ENCODE measurements around the gene TMEM198. TPM values are rescaled to one million over a fixed set of nuclear protein-coding genes. Genes with fewer than 3 reads are reported as not detected.

The TMEM198 gene
- total and polyA plus RNA-seq, 2 of the 4 experiments (the other 2 are of a cell fraction): 0.18 to 2.2 TPM

- Histone ChIP-seq H2BK15ac (ENCODE audit: low read depth, low read length) (no peak overlapping the region), H3K18ac (ENCODE audit: low read depth, low read length) (no peak overlapping the region), H3K9ac (ENCODE audit: low read depth, low read length) (no peak overlapping the region), H2AK5ac (ENCODE audit: low read depth, low read length) (peak overlapping the region; percentile 27; the same call in 1 of the 2 replicates), H4K20me1 (ENCODE audit: insufficient read depth, low read length) (no peaks in the 10 kb centered on the region; the same call in 1 of the 2 replicates), H2BK120ac (ENCODE audit: low read depth, low read length) (no peak overlapping the region), H3K14ac (replicated peaks; ENCODE audit: low read depth, low read length) (no peak overlapping the region), H3K36me3 (ENCODE audit: control insufficient read depth, insufficient read depth, low read length) (no peaks in the 10 kb centered on the region), H3K27ac (ENCODE audit: insufficient read depth, low read length) (no peak overlapping the region), H3K27me3 (ENCODE audit: control insufficient read depth, insufficient read depth, low read length) (peaks cover 41% of the 10 kb centered on the region), H3K4me2 (ENCODE audit: low read depth, low read length) (no peak overlapping the region), H4K8ac (ENCODE audit: low read depth in 2 of 2, low read length in 2 of 2) (no peak overlapping the region), H2AK9ac (replicated peaks; ENCODE audit: low read depth, low read length, poor library complexity) (no peak overlapping the region), H3K4ac (ENCODE audit: low read depth, low read length) (no peak overlapping the region), H2BK5ac (ENCODE audit: low read depth, low read length, poor library complexity, severe bottlenecking) (no peak overlapping the region), H2AFZ (replicated peaks; ENCODE audit: low read length, poor library complexity) (no peak overlapping the region), H3K56ac (ENCODE audit: extremely low read depth, insufficient read depth, low read length) (no peak overlapping the region), H3K23ac (ENCODE audit: low read depth, low read length) (no peak overlapping the region), H4K5ac (ENCODE audit: low read depth, low read length) (no peak overlapping the region), H3K4me3 (ENCODE audit: insufficient read depth, low read depth, low read length) (no peak overlapping the region), H3K4me1 (ENCODE audit: control insufficient read depth, insufficient read depth, low read length) (peaks cover 16% of the 10 kb centered on the region), H2BK20ac (ENCODE audit: low read depth, low read length) (no peak overlapping the region), H3K9me3 (ENCODE audit: control insufficient read depth, insufficient read depth, low read length) (no peaks in the 10 kb centered on the region), H3K9me1 (ENCODE audit: insufficient read depth, low read length) (no peaks in the 10 kb centered on the region), H3K79me1 (ENCODE audit: low read depth in 1 of 2, low read length in 2 of 2) (no peaks in the 10 kb centered on the region), H4K91ac (ENCODE audit: insufficient read depth, low read depth, low read length) (no peak overlapping the region)
- WGBS, 2 experiments (ENCODE audit: extremely low coverage in 2 of 2, insufficient read length in 1 of 2): 88% methylated on average over 5 of the region's 8 CpGs; no CpG with 5 or more reads in 1 of the 2 experiments
- BruUV-seq (replicated peaks): no TSS peak
- intact Hi-C loops (cut with micrococcal nuclease): loop anchor here (5.0 kb wide), 1 partner anchor 63 kb away; no protein-coding TSS in a partner anchor
- CTCF ChIA-PET: interaction anchor here (1.1 to 2.9 kb wide), 6 partner anchors 10 to 117 kb away, joined by 3 to 17 read pairs (median 10); a partner anchor contains a TSS
- no peak for TF ChIP-seq FOS (IDR thresholded peaks at IDR 0.05; ENCODE audit: low read depth, low read length)
- TF ChIP-seq CEBPB (IDR thresholded peaks at IDR 0.05; ENCODE audit: low read depth, low read length): no peak
- no peak for TF ChIP-seq RAD21 (IDR thresholded peaks at IDR 0.05; ENCODE audit: low read length)
- TF ChIP-seq, protein P1, sequence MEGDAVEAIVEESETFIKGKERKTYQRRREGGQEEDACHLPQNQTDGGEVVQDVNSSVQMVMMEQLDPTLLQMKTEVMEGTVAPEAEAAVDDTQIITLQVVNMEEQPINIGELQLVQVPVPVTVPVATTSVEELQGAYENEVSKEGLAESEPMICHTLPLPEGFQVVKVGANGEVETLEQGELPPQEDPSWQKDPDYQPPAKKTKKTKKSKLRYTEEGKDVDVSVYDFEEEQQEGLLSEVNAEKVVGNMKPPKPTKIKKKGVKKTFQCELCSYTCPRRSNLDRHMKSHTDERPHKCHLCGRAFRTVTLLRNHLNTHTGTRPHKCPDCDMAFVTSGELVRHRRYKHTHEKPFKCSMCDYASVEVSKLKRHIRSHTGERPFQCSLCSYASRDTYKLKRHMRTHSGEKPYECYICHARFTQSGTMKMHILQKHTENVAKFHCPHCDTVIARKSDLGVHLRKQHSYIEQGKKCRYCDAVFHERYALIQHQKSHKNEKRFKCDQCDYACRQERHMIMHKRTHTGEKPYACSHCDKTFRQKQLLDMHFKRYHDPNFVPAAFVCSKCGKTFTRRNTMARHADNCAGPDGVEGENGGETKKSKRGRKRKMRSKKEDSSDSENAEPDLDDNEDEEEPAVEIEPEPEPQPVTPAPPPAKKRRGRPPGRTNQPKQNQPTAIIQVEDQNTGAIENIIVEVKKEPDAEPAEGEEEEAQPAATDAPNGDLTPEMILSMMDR (conservative IDR thresholded peaks at IDR 0.05; ENCODE audit: low read depth, low read length): no peak
- no peak for TF ChIP-seq RFX5 (IDR thresholded peaks at IDR 0.05; ENCODE audit: low read depth, low read length)
- no peak for TF ChIP-seq CHD1 (IDR thresholded peaks at IDR 0.05; ENCODE audit: low read depth, low read length)
- TF ChIP-seq MAZ (IDR thresholded peaks at IDR 0.05; ENCODE audit: borderline replicate concordance, low read depth, low read length): no peak
- TF ChIP-seq BHLHE40 (IDR thresholded peaks at IDR 0.05; ENCODE audit: low read depth, low read length): no peak
- TF ChIP-seq MXI1 (IDR thresholded peaks at IDR 0.05; ENCODE audit: borderline replicate concordance, low read depth, low read length): no peak
- no peak for TF ChIP-seq NFE2L2 (IDR thresholded peaks at IDR 0.05; ENCODE audit: low read depth, low read length)
- TF ChIP-seq RCOR1 (IDR thresholded peaks at IDR 0.05; ENCODE audit: insufficient replicate concordance, low read length): no peak
- no peak for TF ChIP-seq MAFK (IDR thresholded peaks at IDR 0.05; ENCODE audit: low read depth, low read length)
- TF ChIP-seq POLR2A (IDR thresholded peaks at IDR 0.05; ENCODE audit: low read depth, low read length): no peak
- dilution Hi-C loops (cut with HindIII; ENCODE audit: low sequenced_read_pairs, unreplicated experiment): no loop called here
- ATAC-seq (ENCODE audit: low read depth): no peak
- in situ Hi-C loops (cut with MboI; ENCODE audit: low sequenced_read_pairs): no loop called here
- POLR2A ChIA-PET (ENCODE audit: unreplicated experiment): no interaction called here
- no peak for DNase-seq
Observed at GRCh38 chr2:219520079-219520478, 23.7 kb upstream of the TMEM198 start.

Data from IMR-90 (cell line).